SK-N-MC (cell line): Measurements from ENCODE around the gene PAEP.

Experiments
- EZH2 ChIP-seq: fragments of 200-600 bp; sonication (generic); IDR thresholded peaks from one replicate; pipeline ENCODE4 v1.6.1; 2017; ENCODE audit warnings: antibody characterized with exemption
- FOXP2 ChIP-seq: optimal IDR thresholded peaks from 2 replicates; pipeline ENCODE3; 2011; ENCODE audit warnings: mild to moderate bottlenecking, moderate library complexity; ENCODE audit not compliant: insufficient read depth; ENCODE audit errors: extremely low read length, control extremely low read depth
- POLR2AphosphoS5 ChIP-seq: IDR thresholded peaks from 2 replicates; pipeline ENCODE4 v1.6.1; 2012; ENCODE audit warnings: mild to moderate bottlenecking, low read depth, low read length, borderline replicate concordance

DNA sequence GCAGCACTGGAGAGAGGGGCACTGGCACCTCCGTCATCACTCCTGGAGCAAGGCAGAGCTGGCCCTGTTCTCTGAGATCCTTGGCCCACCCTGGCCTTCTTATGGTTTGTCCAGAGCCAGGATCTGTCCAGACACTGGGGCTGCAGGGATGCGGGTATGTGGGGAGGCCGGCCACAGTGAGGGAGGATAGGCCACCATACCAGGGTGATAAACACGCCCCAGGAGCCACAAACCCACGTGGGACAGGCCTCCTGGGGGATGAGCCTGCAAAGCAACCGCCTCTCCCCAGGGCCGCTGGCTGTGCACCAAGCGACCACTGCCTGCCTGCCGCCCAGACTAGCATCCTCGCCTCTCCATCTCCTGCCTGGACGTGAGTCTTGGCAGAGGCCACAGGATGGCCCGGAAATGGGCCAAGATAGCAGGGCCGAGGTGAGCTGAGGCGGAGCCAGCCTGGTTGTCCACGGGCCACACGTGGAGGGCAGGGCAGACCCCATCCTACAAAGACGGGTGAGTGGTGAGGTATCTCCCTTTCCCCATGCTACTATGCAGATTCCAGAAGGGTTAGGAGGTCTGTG is 11.1 kb upstream of the PAEP start:
- no peak for TF ChIP-seq EZH2
- TF ChIP-seq POLR2AphosphoS5: no peak
- no peak for TF ChIP-seq FOXP2
